HEK293 (cell line): ENCODE data around the gene GRAP2.

ENCODE experiments used
- HOXA7 ChIP-seq: sonication (generic); formaldehyde crosslinking; IDR thresholded peaks from 2 replicates; pipeline ENCODE4 v1.8.1; 2022; ENCODE audit warnings: missing genetic modification reagents, borderline replicate concordance
- YY1 ChIP-seq: fragments of 450-650 bp; formaldehyde crosslinking; IDR thresholded peaks from 2 replicates; pipeline ENCODE4 v1.5.1; 2018; ENCODE audit warnings: missing biosample characterization, missing genetic modification characterization
- ZBTB11 ChIP-seq: fragments of 450-650 bp; formaldehyde crosslinking; conservative IDR thresholded peaks from 2 replicates; pipeline ENCODE4 v1.5.1; 2016; ENCODE audit warnings: low read depth, missing biosample characterization, missing genetic modification characterization
- ZNF114 ChIP-seq: fragments of 450-650 bp; formaldehyde crosslinking; IDR thresholded peaks from 2 replicates; pipeline ENCODE4 v1.5.0; 2017; ENCODE audit warnings: missing biosample characterization, missing genetic modification characterization
- ZNF274 ChIP-seq, 2 experiments: fragments of 200-500 bp in 1 of 2; fragments of 450-650 bp in 1 of 2; sonication (Bioruptor generic) in 1 of 2; formaldehyde crosslinking in 1 of 2; IDR thresholded peaks; 2 replicates each; pipeline versions ENCODE4 v1.5.1 to v1.6.1; 2014 to 2016; ENCODE audit warnings: borderline replicate concordance in 1 of 2, inconsistent platforms in 1 of 2, low read length in 1 of 2, missing biosample characterization in 1 of 2, missing genetic modification characterization in 1 of 2
- ZNF292 ChIP-seq: fragments of 450-650 bp; formaldehyde crosslinking; IDR thresholded peaks from 2 replicates; pipeline ENCODE4 v1.5.1; 2016; ENCODE audit warnings: low read depth, missing biosample characterization, missing genetic modification characterization, borderline replicate concordance
- ZNF362 ChIP-seq: fragments of 450-650 bp; formaldehyde crosslinking; IDR thresholded peaks from 2 replicates; pipeline ENCODE4 v1.5.1; 2016; ENCODE audit warnings: missing biosample characterization, missing genetic modification characterization
- ZNF621 ChIP-seq: fragments of 450-650 bp; formaldehyde crosslinking; IDR thresholded peaks from 2 replicates; pipeline ENCODE4 v1.5.1; 2017; ENCODE audit warnings: missing biosample characterization, missing genetic modification characterization
- TF ChIP-seq, protein P1 (sequence below): fragments of 450-650 bp; formaldehyde crosslinking; IDR thresholded peaks from 2 replicates; pipeline ENCODE4 v1.5.1; 2016; ENCODE audit warnings: missing biosample characterization, missing genetic modification characterization

GRCh38 chr22:39962071-39962470, 61.2 kb downstream of the GRAP2 start:
- TF ChIP-seq YY1 (tag by site-specific recombination) (no peak), ZNF114 (no peak), ZNF292 (tag by site-specific recombination) (no peak), ZNF621 (tag by site-specific recombination) (no peak), ZNF362 (tag by site-specific recombination) (no peak), HOXA7 (CRISPR knock-in tag) (no peak), ZNF274 (IDR thresholded peaks at IDR 0.05; ENCODE audit: low read length) (no peak), ZNF274 (tag by site-specific recombination; IDR thresholded peaks at IDR 0.05; ENCODE audit: borderline replicate concordance) (no peak), ZBTB11 (tag by site-specific recombination) (no peak)
- TF ChIP-seq, protein P1, sequence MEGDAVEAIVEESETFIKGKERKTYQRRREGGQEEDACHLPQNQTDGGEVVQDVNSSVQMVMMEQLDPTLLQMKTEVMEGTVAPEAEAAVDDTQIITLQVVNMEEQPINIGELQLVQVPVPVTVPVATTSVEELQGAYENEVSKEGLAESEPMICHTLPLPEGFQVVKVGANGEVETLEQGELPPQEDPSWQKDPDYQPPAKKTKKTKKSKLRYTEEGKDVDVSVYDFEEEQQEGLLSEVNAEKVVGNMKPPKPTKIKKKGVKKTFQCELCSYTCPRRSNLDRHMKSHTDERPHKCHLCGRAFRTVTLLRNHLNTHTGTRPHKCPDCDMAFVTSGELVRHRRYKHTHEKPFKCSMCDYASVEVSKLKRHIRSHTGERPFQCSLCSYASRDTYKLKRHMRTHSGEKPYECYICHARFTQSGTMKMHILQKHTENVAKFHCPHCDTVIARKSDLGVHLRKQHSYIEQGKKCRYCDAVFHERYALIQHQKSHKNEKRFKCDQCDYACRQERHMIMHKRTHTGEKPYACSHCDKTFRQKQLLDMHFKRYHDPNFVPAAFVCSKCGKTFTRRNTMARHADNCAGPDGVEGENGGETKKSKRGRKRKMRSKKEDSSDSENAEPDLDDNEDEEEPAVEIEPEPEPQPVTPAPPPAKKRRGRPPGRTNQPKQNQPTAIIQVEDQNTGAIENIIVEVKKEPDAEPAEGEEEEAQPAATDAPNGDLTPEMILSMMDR: no peak
